ENCODE data around the gene PPP3CB.

PPP3CB gene

DNA sequence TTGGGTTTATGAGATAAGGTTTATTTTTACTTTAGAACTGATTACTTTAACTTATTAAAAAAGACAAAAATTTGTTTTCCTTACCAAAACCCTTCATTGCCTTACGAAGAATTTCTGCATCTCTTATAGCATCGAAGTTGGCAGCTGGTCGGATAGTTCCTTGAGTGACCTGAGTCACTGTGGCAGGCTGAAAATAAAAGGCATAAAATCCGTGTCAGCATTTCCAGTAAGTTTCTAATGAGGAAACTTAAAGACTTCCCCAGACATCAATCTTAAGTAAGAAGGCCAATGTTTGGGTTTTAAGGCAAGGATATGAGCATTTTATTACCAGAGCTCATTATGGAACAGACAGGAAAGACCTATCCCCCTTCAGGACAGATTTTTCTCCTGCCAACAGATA is 107.6 kb downstream of the PPP3CB start:
- DNase-seq: no peak

GRCh38 chr10:73386583-73386982 is 109.2 kb downstream of the PPP3CB start:
- no peak for DNase-seq
- TF ChIP-seq POLR2A (IDR thresholded peaks at IDR 0.05; ENCODE audit: low read length): no peak
- no peak for TF ChIP-seq GATA1 (IDR thresholded peaks at IDR 0.05; ENCODE audit: low read depth, low read length)

More for the DNA sequence above, 107.6 kb downstream of the PPP3CB start:
- TF ChIP-seq POLR2A (IDR thresholded peaks at IDR 0.05; ENCODE audit: low read length): no peak
- no peak for TF ChIP-seq GATA1 (IDR thresholded peaks at IDR 0.05; ENCODE audit: low read depth, low read length)
